ENCODE measurements around the gene LARGE2.
"Not testable (repeated sequence)": the region's sequence is repeated elsewhere in the genome, so short reads cannot be mapped to it uniquely, and the experiment has no call there.

Gene LARGE2

DNA sequence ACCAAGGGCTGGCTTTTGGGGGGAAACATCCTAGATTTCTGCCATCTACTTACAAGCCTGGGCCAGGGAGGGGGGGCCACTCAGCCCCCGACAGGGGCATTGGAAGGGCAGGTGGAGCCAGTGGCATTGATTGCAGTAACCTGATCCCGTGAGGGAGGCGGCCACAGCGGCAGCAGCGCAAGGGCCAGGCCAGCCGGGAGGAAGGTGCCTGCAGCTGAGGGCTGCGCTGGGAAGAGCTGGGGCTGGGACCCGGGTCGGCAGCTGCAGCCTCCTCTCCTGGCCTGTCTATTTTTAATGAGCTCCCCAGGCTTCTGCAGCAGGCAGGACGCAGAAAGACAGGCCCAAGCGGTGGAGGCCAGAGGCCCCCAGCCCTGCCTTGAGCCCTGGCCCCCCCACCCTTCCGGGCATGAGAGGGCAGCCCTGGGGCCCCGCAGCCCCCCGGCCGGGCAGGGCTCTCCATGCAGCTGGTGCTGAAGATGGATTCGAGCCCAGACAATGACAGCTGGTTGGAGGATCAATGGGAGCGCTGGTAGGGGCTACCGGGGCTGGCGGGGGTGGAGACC, 26.0 kb upstream of the LARGE2 start:
- no peak for DNase-seq (ENCODE audit: low spot score)

DNA sequence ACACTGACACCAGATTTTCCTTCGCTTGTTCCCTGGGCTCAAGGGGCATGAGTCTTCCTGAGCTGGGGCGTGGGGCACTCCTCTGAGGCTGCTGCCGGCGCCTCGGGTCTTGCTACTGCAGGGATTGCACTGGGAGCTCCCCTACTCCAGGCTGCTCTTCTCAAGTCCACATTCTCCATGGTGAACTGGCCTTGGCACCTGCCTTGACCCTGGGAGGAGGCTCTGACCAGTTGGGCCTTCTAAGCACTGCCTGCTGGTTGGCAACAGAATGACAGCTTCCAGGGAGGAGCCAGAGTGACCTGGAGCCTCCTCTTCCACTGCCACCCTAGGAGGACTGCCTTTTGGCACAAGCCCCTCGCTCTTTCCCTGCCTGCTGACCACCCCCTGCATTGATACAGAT, 24.9 kb upstream of the LARGE2 start:
- DNase-seq (ENCODE audit: low spot score): no peak

DNA sequence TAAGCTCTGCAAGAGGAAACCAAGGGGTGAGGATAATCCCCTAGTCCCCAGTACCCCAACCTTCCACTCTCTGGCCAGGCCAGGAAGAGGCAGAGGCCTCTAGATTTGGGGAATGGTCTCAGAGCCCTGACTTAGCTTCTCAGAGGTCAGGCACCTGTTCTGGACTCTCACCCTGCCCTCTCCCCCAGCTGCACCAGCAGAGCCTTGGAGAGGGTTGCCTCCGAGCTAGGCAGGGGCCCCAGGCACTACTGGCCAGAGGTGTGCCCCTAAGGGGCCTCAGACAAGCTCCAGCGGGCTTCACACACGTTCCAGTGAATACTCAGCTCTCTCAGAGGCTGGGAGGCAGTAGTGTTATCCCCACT, 23.4 kb upstream of the LARGE2 start:
- DNase-seq (ENCODE audit: low spot score): no peak

DNA sequence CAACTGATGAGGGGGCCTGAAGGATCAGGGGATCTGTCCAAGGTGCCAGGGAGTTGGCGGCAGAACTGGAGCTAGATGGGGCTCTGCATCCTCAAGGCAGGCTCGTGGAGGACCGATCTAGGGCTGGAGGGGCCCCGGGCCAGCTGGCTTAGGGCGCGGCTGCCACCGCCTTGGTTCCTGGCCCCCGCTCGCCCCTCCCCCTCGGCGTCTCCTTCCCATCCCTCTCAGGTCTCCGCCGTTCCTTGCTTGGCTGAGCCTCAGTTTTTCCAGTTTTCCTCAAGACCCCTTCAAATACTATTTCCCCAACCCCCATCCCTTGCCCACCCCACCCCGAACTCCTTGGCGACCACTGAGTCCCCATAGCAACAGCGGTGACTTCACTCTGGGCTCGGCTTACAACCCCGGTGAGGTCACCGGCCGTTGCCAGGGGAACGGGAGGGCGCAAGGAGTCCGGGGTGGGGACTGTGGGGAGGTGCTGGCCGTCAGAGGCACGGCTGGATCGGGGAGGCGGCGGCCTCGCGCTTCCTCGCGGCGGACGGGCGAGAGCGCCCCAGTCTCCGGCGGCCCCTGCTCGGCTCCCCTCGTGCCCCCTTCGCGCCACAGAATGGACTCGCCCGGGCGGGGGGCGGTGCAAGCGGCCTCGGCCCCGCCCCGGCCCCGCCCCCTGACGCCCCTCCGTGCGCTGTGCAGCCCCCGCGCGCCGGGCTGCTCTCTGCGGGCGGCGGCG, 22.8 kb upstream of the LARGE2 start:
- peak; percentile 98 for DNase-seq (ENCODE audit: low spot score)

DNA sequence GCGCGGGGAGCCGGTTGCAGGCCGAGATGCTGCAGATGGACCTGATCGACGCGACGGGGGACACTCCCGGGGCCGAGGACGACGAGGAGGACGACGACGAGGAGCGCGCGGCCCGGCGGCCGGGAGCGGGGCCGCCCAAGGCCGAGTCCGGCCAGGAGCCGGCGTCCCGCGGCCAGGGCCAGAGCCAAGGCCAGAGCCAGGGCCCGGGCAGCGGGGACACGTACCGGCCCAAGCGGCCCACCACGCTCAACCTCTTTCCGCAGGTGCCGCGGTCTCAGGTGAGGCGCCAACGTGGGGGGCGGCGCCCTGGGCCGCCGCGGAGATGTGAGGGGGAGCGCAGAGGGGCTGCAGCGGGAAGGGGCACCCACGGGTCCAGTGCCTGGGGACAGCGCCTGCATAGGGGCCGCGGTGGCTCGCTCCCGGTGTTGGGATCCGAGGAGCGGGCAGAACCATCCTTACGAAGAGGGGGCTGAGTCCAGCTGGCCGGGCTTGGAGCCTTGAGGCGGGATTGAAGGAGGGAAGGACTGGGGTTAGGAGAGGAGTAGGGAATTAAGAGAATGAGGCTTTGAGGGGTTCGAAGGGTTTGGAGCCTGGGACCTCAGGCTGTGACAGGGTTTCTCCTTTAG, 22.2 kb upstream of the LARGE2 start:
- DNase-seq (ENCODE audit: low spot score): not testable (repeated sequence)

DNA sequence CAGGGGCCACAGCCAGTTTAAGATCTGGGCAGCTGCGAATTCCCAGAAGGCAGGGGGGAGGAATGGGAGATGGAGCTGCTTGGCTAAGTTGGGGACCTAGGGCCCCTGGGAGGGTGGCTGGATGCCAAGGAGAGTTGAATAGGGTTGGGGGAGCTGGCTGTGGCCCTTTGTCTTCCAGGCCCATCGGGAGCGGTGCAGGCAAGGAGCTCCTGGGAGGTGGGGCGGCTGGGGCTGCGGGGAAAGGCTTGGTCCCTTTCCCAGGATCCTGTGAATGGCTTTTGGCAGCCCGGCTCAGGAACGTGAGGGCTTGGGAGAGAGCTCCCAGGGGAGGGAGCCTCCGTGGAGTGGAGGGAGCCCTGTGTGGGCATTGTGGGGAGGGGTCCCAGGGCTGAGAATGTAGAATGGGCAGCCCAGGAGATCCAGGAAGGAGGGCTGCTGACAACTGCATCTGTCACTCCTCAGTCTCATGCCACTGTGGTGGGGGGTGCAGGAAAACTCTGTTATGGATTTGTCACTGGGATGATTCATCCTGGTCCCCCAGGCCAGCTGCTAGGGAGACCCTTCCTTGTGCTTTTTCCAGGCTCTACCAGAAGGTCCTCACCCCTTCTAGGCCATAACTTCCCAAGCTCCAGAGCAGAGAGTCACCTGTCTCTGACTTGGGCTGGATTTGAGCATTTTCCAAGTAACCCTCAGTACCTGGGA, 21.4 kb upstream of the LARGE2 start:
- DNase-seq (ENCODE audit: low spot score): no peak

DNA sequence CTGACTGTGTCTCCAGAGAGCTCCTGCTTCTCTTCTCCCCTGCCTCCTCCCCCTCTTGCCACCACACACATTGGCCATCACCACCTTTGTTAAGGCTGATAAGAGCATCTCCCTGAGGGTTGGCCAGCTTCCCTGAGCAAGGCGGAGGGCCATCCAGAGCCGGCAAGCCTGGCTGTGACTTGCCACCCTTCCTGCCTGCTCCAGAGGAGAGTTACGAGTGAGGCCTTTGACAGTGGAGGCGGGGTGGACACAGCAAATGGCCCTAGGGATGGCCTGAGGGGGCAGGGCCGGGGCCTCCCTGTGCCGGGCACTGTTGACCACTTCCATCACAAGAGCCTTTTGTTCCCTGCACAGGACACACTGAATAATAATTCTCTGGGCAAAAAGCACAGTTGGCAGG, 20.8 kb upstream of the LARGE2 start:
- no peak for DNase-seq (ENCODE audit: low spot score)

DNA sequence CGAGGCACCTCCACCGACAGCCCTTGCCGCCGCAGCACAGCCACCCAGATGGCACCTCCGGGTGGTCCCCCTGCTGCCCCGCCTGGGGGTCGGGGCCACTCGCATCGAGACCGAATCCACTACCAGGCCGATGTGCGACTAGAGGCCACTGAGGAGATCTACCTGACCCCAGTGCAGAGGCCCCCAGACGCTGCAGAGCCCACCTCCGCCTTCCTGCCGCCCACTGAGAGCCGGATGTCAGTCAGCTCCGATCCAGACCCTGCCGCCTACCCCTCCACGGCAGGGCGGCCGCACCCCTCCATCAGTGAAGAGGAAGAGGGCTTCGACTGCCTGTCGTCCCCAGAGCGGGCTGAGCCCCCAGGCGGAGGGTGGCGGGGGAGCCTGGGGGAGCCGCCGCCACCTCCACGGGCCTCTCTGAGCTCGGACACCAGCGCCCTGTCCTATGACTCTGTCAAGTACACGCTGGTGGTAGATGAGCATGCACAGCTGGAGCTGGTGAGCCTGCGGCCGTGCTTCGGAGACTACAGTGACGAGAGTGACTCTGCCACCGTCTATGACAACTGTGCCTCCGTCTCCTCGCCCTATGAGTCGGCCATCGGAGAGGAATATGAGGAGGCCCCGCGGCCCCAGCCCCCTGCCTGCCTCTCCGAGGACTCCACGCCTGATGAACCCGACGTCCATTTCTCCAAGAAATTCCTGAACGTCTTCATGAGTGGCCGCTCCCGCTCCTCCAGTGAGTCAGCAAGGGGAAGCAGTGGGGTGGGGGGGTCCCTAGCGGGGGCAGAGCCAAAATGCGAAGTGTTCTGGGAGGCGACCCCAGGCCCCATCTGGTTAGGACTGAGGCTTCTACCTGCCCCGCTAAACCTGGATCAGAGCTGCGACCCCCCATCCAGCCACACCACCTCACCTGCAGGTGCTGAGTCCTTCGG, 19.7 kb upstream of the LARGE2 start:
- DNase-seq (ENCODE audit: low spot score): no peak

DNA sequence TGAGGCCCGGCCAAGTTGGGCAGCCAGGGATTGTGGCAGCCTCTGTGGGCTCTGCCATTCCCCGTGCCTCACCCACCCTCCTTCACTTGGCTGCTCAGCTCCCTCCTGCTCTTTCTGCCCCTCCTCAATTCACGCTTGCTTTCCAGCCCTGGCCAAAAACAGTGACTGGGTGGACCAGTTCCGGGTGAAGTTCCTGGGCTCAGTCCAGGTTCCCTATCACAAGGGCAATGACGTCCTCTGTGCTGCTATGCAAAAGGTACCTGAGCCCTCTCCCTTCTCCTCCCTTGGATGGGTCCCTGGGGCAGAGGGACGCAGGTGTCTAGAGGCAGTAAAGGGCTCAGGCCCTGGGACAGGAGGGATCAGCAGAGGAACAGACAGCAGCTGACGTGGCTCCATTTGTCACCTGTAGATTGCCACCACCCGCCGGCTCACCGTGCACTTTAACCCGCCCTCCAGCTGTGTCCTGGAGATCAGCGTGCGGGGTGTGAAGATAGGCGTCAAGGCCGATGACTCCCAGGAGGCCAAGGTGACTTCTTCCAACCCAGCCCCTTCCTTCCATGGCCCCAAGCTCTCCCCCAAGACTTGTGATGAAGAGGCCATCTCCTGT, 18.0 kb upstream of the LARGE2 start:
- no peak for DNase-seq (ENCODE audit: low spot score)

DNA sequence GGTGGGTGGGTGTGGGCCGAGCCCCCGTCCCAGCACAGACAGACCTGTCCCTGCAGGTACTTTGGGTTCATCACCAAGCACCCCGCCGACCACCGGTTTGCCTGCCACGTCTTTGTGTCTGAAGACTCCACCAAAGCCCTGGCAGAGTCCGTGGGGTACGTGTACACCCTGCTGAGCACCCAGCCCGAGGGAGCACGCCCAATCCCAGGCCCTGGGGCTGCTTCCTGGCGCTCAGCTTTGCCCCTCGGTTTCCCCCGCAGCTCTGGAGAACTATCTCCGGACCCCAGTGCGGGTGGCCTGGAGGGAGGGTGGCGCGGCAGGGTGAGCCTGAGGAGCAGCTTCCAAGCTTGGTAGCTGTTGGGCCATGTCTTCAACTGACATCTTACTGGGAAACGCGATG, 17.4 kb upstream of the LARGE2 start:
- no peak for DNase-seq (ENCODE audit: low spot score)

DNA sequence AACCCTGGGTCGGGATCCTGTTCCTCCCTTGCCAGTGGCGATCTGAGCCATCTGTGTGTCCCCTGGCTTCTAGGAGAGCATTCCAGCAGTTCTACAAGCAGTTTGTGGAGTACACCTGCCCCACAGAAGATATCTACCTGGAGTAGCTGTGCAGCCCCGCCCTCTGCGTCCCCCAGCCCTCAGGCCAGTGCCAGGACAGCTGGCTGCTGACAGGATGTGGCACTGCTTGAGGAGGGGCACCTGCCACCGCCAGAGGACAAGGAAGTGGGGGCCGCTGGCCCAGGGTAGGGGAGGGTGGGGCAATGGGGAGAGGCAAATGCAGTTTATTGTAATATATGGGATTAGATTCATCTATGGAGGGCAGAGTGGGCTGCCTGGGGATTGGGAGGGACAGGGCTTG, 16.9 kb upstream of the LARGE2 start:
- DNase-seq (ENCODE audit: low spot score): not testable (repeated sequence)

DNA sequence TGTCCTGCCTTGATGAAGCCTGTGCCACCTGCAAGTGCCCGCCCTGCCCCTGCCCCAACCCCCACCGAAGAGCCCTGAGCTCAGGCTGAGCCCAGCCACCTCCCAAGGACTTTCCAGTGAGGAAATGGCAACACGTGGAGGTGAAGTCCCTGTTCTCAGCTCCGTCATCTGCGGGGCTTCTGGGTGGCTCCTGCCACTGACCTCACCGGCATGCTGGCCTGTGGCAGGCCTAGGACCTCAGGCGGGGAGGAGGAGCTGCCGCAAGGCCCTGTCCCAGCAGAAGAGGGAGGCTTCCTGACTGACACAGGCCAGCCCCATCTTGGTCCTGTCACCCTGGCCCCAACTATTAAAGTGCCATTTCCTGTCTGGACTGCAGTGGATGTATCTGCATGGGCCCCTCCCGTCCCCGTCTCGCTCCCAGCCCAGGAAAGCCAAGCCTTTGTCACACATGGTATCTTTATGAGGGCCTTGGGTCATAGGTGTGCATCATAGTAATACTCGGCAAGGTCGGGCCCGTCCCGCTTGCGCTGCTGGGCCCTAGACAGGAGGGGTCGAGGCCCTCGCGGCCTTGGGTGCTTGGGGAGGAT, 16.3 kb upstream of the LARGE2 start:
- DNase-seq (ENCODE audit: low spot score): no peak

DNA sequence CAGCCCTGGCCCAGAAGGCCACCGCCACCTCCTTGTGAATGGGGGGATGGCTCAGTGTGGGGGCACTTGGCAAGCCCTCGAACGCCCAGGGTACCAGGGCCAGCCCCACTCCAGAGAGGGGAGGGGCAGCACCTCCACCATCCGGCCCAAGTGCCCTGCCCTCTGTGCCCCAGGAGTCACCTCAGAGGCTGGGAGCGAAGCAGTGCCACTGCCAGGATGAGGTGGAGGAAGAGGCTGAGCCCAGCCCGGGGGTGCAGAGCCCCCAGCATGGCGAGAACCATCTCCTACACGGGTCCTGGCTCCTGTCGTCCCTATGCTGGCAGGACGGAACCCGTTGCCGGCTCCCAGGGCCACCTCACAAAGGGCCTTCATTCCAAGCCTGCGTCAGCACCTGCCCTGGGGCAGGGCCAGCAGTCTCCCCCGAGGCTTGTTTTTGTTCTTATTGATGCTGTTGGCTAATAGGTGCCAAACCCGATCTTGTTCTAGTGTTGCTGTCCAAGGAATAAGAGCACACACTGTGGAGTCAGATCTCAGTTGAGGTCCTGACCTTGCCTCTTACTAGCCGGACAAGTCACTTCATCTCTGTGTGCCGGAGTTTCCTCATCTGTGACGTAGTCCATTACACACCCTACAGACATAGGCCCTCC, 15.4 kb upstream of the LARGE2 start, which contains the start of gene FREY1:
Gene FREY1, minus strand, starts transcription at position 307 of the 647 bp plus-strand sequence. Its CDS starts 26 bp downstream, at position 281.
- no peak for DNase-seq (ENCODE audit: low spot score)

DNA sequence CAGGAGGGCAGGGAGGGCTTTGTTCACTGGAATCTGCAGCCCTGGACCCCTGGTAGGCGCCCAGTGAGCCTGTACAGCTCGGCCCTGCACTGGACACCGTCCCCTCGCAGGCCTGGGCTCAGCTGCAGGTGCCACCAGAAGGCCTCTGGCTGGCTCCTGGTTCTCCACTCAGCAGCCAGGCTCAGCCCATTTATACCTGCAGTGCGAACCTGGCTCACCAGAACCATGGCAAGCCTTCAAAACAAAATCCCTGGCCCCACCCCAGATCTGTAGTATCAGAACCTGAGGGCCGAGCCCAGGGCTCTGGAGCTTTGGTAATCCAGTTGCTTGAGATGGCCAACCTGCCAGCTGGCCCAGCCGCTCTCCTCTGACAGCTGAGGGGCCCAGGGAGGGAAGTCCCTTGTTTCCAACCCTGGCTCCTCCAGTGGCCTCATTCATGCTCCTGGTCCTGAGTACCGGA, 14.5 kb upstream of the LARGE2 start:
- DNase-seq (ENCODE audit: low spot score): no peak

DNA sequence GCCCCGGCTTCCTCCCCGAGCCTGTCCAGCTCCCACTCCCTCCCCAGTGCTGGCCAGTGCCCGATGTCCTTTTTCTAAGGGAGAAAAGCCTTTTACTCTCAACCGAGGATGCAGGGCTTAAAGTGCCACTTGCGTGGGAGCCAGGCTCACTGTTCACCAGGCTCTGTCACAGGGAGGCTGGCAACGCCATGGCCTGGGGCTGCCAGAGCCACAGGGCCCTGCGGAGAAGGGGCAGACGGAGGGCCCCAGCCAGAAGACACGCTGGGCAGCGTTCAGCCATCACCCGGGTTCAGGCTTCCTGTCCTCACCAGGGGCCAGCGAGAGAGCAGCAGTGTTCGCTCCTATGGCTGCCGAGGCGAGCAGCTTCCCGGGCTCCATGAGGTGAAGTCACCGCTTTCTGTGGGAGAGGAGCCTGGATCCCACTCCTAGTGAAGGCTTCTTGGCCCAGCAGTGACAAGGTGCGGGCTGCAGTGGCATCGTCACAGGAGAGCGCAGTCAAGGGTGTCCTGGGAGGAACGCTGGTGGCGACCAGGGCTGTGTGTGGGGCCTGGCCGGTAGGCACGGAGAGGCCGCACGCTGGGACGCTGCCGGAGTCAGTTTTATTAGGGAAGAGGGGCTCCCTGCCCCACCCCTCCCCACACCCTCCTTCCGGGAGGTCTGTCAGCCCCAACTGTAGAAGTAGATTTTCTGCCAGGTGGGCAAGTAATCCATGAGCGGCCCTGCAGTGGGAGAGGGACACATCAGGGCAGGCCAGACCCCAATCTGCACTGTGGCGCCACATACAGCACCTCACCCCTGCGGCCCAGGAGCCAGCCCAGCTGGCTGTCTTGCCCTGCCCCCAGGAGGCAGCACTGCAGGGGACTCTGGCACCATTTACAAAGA, 12.6 kb upstream of the LARGE2 start:
- DNase-seq (ENCODE audit: low spot score): no peak

DNA sequence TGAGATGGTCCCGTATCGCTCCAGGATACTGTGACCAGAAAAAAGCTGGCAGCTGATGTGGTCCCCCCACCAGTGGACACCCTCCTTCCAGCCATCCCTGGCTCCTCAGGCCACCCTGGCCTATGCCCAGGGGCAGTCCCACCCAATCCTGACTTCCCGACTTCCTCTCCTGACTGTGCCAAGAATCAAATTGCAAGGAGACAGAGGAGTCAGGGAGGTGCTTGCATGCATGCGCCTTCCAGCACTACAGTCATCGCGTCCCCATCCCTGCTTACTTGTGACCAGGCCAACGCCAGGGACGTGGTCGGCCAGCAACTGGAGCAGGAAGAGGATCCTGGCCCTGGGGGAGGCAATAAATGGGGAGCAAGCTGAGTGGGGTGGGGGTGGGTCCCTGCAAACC, 11.8 kb upstream of the LARGE2 start:
- no peak for DNase-seq (ENCODE audit: low spot score)

DNA sequence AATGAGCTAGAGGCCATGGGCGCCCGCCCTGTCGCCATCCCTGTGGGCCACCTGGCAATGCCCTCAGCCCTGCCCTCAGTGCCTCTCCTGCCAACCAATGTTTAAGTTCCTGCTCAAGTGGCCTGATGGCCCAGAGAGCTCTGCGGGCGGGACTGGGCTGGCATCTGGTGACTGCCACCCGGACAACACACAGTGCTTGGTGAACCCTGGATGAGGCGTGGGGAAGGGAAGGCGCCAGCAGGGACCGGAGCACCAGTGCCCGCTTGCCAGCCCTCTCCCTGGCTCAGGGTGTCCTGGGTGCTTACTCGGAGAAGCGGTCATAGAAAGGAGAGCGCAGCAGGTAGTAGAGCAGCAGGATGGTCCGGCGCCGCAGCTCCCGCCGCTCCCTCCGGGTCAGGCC, 8.9 kb upstream of the LARGE2 start:
- DNase-seq (ENCODE audit: low spot score): no peak

DNA sequence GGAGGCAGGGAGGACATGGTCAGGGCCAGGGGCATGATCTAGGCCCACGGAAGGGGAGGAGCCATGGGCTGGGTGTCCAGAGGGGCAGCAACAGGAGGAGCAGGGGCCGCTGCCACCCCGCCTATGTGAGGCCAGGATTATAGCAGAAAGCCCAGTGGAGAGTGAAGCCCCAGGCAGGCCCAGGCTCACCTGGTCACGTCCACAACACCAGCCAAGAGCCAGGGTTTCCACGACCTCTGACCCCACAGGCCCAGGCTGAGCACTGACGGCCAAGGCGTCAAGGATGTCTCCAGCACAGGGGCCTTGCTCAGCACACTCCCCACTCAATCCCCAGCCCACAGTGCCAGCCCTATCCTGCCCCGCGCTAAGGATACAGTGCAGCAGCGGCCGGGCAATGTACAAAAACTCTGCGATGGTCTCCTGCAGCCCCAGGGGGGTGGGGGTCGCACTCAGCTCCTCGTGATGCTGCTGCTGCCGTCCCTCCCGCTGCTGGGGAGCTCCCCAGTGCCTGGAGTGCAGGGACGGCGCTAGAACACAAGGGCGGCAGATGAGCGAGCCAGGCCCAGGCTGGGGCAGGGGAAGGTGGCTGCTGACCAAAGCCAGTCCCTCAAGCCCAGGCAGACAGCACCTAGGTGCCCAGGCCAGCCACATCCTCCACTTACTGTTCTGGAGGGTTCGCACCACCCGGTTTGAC, 8.4 kb upstream of the LARGE2 start:
- no peak for DNase-seq (ENCODE audit: low spot score)

DNA sequence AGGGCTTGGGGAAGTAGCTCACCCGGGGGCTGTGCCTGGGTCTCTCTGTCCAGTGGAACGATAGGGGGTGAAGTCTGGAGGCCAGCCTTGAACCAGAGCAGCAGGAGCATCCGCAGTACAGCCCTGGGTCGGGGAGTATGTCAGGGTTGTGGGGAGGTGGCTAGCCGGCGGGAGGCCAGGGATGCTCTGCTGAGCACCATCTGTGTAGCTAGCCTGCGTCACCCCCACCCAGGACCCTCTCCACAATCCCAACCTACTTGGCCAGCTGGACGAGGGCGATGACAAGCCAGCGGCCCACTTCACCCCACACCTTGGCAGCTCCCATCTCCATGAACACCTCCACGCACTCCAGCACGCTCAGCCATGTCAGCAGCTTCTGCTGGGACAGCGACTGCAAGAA, 7.0 kb upstream of the LARGE2 start:
- no peak for DNase-seq (ENCODE audit: low spot score)

Data from hepatic stellate cell (primary cell).